Left renal cortex interstitium (tissue), 4 donors: Measurements from ENCODE around the gene IL6R. TPM values are rescaled to one million over a fixed set of nuclear protein-coding genes. Genes with fewer than 3 reads are reported as not detected.

Experiments
- DNase-seq, 4 donors: peaks; one replicate each; pipeline ENCODE4 v3.0.0-alpha.2; 2013; ENCODE audit warnings: low read depth in 4 of 4, low spot score in 2 of 4, missing footprints in 1 of 4
- polyA plus RNA-seq, 4 donors: library from polyadenylated mRNA; unstranded; fragments of 120-200 nt; gene quantifications; one replicate each; pipeline ENCODE4 v1.2.1, GENCODE V29; 2013; ENCODE audit not compliant: insufficient read length in 4 of 4

IL6R gene
- polyA plus RNA-seq, 4 donors = 5.4 to 7.7 (median 6.0) TPM

DNA sequence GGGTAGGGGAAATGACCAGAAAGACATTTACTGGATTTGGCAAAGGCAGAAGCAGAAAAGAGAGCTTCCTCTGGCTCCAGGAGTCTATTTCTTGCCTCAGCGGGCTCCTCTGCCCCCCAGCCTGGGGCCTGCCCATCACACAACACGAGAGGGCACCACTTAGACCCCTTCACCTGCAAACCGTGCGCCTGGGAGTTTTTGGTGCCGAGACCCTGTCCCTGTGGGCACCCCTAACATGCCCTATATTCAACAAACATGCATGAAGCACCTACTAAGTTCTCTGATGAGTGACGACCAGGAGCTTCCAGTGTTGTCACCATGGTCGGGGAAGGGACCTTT lies 18.8 kb downstream of the IL6R start:
- DNase-seq = no peak

DNA sequence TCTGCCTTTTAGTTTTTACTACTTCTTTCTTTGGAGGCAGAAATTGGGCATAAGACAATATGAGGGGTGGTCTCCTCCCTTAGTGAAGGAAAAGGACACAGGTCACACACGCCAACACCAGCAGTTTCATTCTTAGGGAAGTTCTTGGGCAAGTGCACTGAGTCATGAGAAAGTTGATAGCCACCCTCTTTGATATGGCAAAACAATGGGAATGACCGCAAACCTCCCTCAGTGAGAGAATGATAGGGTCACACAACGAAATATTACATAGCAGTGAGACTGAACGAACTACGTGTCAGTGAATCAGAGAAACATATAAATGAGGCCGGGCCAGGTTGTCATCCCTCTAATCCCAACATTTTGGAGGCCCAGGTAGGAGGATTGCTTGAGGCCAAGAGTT lies 20.0 kb downstream of the IL6R start:
- no peak for DNase-seq

DNA sequence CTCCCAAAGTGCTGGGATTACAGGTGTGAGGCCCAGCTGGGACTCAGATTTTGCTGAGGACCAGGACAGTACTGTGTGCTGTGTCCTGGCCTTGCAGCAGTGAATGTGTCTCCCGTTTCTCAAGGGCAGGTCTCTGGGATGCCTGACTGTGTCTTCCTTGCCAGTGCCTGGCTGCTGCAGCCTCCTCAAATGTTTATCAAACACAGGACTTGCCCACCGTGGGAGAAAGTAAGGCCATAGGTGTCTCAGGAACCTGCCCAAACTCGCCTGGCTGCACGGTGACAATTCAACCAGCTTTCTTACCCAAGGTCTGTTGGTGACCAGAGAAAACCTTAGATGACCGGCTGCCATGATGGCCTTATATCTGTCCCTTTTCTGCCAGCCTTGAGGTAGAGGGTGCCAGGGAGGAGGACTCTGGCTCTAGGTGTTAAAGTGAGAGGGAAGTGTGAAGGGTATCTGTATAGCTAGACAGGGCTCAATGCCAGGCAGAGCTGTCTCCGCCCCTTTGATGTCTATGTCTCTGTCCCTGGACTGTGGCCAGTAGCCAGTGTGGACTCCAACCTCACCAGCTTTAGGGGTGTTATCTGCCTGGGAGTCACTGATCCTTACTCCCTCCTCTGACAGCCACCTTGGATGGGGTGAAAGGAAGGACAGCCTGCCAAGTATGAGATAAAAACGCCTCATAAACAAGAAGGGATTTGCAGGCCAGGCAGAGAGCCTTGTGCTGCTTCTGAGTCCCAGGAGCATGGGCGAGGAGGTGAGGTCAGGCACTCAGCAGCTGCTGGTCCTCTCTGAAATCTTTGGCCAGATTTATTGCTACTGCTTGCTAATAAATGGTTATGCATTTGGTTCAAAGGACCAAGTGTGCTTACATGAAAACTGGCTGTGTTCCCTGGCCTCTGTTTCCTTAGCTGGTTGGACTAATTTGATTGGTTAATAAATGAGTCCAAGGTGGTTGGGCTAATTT lies 22.3 kb downstream of the IL6R start:
- DNase-seq = no peak

DNA sequence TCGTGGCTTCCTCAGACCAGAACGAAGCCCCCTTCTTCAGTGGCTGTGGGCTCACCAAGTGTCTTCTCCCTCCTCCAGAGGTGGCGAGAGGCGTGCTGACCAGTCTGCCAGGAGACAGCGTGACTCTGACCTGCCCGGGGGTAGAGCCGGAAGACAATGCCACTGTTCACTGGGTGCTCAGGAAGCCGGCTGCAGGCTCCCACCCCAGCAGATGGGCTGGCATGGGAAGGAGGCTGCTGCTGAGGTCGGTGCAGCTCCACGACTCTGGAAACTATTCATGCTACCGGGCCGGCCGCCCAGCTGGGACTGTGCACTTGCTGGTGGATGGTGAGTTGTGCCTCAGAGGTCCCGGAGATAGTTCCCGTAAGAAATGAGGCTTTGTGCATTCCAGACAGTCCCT lies 24.0 kb downstream of the IL6R start:
- DNase-seq = no peak

DNA sequence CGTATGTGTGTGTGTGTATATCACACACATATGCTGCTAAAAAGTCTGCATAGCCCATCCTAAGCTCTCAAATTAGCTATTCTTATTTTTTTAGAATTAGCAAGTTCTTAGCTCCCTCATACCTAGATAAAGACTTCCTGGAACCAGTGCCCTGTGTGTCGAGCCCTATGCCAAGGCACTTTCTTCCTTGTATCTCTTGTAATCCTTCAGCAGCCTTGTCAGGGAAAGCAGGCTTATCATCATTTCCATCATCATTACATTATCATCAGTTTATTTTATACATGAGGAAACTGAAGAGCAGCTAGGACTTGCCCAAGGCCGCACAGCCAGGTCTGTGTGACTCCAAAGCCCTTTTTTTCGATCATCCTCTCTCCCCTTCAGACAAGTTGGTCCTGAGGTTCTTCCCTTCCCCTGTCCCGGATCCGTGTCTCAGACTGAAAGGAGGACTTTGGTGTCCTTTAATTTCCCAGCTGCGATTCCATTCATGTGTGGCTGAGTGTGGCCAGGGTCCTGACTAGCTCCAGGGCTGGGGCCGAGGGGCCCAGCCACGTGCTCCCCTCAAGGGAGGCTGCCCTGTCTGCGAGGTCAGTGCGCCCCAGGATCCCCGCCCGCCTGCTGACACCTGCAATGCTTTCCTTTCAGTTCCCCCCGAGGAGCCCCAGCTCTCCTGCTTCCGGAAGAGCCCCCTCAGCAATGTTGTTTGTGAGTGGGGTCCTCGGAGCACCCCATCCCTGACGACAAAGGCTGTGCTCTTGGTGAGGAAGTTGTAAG lies 24.9 kb downstream of the IL6R start:
- DNase-seq = no peak

DNA sequence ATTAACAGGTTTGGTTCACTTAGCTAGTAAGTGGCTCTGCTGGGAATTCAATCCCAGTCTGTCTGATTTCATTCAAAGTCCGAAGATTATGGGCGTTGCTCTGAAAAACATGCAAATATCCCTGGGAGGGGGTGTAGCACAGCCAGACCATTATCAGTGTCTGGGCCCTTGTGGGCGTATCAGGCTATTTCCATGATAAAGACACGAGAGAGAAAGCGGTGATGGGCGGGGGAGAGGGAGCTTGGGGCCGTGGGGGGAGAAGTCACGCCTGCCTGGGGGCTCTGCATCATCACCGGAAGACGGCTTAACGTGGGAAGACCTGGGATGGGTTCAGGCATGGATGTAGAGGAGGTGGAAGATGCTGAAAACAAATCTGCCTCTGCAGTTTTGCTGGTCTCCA lies 25.8 kb downstream of the IL6R start:
- DNase-seq = no peak

DNA sequence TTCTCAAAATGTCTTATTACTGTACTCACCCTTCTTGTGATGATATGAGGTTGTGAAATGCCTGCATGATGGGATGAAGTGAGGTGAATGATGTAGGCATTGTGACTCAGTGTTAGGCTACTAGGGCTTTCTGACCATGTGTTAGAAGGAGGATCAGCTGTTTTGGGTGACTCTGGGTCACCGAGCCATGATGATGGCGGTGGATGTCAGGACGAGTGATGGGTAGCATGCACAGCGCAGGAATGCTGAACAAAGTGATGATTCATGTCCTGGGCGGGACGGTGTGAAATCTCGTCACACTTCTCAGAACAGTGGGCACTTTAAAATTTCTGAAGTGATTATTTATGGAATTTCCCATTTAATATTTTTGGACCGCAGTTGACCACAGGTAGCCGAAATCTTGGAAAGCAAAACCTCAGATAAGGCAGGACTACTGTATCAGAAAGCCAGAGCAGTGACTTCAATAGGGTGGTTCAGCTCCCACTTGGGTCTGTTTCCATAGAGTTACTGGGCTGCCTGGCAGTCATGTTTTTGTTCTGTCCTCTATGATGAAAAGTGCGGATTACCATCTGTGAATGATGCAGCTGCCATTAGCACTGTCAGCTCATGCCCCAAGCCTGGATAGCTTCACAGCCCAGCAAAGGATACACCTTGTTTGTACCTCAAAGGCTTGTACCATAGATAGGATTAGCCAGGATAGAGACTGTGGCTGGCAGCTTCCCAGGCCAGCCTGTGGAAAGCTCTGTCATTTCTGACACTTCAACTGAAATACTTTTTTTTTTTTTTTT lies 26.6 kb downstream of the IL6R start:
- no peak for DNase-seq

DNA sequence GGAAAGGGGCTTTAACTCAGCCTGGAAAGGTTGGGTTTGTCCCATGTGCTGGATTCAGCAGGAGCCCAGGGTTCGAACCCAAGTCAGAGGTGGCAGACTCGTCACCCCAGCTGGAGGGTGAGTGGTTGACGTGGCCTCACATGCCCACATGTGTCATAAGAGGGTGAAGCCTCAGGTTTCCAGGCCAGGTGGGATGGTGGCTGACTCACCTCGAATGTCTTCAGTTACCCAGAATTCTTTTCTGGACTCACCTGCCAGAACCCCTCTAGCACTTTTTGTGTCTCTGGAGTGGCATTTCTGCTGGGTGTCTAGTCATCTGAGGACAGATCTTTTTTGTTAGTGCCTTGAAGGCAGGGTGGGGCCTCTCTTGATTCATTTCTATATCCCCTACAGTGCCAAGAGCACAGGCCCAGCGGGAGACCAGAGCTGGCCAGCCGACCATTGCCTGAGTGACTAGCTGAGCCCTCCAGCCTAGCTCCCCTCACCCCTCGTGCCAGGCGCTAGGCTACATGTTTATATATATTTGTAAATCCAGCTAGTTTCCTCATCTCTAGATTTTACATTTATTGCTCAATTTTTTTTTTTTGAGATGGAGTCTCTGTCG lies 28.1 kb downstream of the IL6R start:
- no peak for DNase-seq

DNA sequence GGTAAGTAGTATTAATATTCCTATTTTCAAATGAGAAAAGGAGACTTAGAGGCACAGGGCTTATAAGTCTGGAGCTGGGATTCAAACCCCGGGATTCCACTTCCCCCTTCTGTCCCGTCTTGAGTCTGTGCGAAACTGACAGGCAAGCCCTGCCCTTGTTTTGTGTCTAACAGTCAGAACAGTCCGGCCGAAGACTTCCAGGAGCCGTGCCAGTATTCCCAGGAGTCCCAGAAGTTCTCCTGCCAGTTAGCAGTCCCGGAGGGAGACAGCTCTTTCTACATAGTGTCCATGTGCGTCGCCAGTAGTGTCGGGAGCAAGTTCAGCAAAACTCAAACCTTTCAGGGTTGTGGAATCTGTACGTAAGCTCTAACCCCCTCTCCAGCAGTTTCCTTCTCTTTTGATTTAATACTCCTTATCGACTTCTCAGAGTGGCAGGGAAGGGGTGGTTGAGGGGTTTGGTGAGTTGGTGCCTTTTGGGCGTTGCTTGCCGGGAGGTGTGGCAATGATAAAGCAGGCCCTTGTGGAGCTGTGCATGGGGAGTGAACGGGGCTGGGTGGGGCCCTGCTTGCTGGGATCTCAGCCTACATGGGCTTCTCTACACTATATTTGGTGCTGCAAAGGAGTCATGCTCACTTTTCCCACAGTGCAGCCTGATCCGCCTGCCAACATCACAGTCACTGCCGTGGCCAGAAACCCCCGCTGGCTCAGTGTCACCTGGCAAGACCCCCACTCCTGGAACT lies 29.4 kb downstream of the IL6R start:
- DNase-seq = no peak

DNA sequence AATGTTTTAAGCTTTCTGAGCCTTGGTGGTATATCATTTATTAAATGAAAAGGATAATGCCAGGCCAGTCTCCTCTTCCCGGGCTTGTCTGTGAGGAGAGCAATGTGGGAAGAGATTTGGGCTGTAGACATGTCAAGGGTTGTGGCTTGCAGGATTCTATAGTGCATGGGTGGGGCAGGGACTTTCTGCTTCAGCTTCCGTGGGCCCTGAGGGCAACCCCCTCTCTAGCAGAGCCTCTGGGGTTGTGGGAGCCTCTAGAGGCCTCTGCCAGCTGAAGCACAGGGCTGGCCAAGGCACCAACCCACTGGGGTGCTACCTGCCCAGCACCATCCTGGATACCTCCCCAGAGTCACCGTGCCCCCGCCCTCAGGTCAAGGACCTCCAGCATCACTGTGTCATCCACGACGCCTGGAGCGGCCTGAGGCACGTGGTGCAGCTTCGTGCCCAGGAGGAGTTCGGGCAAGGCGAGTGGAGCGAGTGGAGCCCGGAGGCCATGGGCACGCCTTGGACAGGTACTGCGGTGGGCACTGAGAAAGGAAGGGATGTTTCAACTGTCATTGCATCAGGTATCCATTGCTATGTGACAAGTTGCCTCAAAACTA lies 30.6 kb downstream of the IL6R start:
- no peak for DNase-seq

DNA sequence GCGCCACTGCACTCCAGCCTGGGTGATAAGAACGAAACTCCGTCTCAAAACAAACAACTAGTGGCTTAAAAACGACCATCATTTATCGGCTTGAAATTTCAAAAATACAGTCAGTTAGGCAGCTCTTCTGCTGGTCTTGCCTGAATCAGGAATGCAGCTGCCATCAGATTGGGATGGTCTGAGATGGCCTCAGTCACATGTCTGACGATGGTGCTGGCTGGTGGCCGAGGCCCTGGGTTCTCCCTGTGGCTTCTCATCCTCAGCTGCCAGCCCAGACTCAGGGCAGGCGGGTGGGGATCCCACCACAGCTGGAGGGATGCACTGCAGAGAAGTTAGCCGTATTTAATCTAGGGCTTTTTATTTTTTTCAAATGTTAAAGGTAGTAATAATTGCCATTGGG lies 31.3 kb downstream of the IL6R start:
- DNase-seq = no peak

DNA sequence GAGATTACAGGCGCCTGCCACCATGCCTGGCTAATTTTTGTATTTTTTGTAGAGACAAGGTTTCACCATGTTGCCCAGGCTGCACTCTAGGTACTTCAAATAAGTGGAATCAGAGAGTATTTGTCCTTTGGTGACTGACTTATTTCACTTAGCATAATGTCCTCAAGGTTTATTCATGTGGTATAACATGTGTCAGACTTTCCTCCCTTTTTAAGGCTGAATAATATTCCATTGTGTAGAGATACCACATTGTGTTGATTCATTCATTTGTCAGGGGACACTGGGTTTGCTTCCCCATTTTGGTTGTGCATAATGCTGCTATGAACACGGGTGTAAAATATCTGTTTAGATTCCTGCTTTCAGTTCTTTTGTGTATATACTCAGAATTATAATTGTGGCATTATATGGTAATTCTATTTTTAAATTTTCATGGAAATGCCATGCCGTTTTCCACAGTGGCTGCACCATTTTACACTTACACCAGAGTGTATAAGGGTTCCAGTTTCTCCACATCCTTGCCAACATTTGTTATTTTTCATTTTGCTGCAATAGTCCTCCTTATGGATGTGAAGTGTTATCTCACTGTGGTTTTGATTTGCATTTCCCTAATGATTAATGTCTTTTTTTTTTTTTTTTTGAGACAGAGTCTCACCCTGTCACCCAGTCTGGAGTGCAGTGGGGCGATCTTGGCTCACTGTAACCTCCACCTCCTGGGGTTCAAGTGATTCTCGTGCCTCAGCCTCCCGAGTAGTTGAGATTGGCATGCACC lies 35.1 kb downstream of the IL6R start:
- DNase-seq = no peak

DNA sequence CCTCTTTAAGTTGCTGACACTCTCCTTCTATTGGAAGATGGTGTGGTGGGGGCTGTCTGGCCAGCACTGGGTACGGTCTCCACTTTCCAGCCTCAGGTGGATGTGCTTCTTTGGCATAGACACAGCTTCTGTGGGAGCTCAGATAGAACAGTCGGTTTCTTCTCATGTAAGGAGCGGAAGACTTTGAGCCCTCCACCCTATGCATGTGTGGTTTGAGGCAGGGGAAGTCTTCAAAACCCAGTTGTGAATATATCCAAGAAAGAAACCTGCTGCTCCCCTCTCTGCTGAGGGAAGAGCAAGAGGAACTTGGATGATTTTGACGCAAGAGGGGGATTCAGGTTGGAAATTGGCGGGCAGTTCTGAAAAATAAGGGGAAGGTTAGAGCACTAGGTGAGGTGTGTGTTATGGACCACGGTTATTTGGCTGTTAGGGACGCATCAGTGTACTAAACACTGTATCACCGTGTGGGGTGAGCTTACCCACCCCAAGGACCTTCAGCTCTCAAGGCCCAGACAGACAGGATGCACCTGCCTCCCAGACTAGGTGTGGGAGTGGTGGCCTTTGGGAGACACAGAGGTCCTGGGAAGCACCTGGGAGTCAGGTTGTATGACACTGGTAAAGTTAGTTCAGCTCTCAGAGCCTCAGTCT lies 36.2 kb downstream of the IL6R start:
- no peak for DNase-seq

DNA sequence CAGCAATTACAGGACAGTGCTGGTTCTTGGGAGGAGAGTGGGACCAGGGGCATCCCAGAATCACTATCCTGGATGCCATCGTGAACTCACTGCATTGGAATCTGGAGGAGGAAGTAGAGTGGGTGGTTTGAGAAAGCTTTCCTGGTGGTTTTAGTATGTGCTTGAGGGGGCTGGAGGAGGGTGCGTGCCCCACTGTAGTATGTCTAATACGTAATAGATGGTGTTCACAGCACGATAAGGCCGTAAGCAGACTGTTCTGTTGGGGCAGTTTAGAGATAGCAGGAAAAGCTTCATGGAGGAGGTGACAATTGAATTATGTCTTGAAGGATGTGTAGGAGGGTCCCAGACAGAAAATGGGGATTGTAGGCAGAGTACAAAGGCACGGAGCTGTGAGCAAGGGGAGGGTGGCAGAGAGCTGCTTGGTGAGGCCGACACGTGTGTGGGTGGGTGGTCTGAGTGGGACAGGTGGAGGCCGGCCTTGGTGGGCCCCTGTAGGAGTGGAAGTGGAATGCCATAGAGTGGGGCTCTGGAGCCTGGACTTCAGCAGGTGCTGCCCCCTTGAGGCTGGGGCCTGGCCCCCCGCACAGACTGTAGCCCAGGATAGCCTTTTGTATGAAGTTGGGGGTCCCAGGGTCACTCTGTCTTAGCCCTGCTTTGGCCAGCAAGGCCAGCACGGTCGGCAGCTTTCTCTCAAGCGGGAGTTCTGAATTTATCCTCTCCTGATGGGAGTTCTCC lies 37.0 kb downstream of the IL6R start:
- no peak for DNase-seq

DNA sequence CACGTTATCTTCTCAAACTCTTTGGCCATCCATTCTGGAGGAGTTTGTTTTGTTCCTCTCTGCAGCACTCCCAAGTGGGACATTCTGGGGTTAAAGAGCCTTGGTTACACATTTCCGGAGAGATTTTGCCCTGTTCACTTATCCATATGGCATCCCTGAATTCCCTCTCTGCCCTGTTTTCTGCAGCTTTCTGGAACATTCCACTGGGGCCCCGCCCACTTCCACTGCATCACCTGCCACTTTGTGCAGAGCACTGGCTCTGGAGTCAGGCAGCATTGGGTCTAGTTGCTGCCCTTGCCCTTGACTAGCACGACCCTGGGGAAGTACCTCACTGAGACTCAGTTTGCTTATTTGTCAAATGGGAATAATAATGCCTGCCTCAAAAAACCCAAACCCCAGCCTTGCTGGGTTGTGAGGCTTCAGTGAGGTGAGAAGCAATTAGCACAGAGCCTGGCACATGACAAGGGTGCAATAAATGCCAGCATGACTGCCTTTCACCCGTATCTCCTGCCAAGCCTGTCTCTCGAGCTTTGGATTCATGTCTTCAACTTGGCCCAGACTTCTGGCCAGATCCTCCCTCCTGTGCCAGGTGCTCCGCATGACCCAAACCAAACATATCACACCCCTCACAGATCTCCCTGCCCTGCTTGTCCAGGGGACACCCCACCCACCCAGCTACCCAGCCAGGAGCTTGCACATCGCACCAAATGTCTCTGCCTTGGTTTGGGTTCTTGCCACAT lies 38.3 kb downstream of the IL6R start:
- DNase-seq = no peak

DNA sequence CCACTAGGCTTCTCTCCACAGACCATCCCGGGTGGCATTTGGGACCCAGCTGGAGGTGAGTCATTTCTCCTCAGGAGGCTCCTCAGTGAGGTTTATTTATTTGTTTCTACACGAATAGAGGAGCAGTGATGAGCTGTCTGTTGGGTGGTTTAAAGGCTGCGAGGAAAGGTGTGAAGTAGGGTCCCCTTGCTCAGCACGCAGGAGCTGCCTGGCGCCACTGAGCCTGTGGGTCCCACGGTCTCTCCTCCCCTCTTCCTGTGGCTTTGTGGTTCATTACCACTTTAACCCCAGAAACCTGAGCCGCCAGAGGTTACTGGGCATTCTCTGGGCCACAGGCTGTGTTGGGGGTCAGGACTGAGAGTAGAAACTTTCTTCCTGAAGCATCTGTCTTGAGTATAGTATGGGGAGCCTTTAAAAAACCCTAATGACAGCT lies 39.9 kb downstream of the IL6R start:
- no peak for DNase-seq

DNA sequence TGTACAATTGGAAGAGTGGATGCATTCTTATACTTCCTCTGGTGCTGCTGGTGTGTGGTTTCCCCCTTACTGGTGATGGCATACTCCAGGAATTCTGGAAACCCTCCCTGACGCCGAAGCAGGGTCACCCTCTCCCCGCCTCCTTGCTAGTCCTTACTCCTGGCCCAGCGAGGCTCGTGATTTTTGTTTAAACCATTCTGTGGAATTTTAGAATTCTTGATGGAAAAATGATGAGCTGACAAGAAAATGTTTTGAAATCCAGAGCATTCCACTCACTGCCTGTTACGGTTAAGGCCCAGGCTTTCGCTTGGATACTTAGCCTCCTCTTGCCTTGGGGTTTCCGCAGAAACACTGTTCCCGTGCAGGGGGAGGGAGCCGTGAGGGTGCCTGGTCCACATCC lies 41.1 kb downstream of the IL6R start:
- DNase-seq = no peak
